HG02678 (cell line): Measurements from ENCODE around the gene CEMP1.
"Not testable (repeated sequence)": the region's sequence is repeated elsewhere in the genome, so short reads cannot be mapped to it uniquely, and the experiment has no call there.

Experiments
- ATAC-seq: cut with Tn5 transposase; IDR thresholded peaks from one replicate; pipeline ENCODE4 v1.9.1; 2021; ENCODE audit warnings: mild to moderate bottlenecking, moderate library complexity; ENCODE audit not compliant: unreplicated experiment

CEMP1 gene

GRCh38 chr16:2531371-2531695, at the start of gene CEMP1:
Gene CEMP1 (minus strand): TSS chr16:2531408. CDS start chr16:2531073, 335 bp downstream.
- peak; percentile 2 for ATAC-seq

- ATAC-seq: not testable (repeated sequence)
Measured at GRCh38 chr16:2580818-2581217, 49.6 kb upstream of the CEMP1 start.

GRCh38 chr16:2580143-2580542, 48.9 kb upstream of the CEMP1 start:
- not testable (repeated sequence) for ATAC-seq

- ATAC-seq: not testable (repeated sequence)
Measured at GRCh38 chr16:2578905-2579304, 47.7 kb upstream of the CEMP1 start.

GRCh38 chr16:2577044-2577443, 45.8 kb upstream of the CEMP1 start:
- not testable (repeated sequence) for ATAC-seq

GRCh38 chr16:2575839-2576238, 44.6 kb upstream of the CEMP1 start:
- not testable (repeated sequence) for ATAC-seq

- ATAC-seq: not testable (repeated sequence)
Measured at GRCh38 chr16:2572704-2573103, 41.5 kb upstream of the CEMP1 start.

GRCh38 chr16:2568573-2568972, 37.4 kb upstream of the CEMP1 start:
- ATAC-seq: not testable (repeated sequence)

- ATAC-seq: not testable (repeated sequence)
Measured at GRCh38 chr16:2567506-2567905, 36.3 kb upstream of the CEMP1 start.

- peak; percentile 52 for ATAC-seq
Measured at GRCh38 chr16:2560798-2561133, 29.6 kb upstream of the CEMP1 start.

- ATAC-seq: peak; percentile 65
Measured at GRCh38 chr16:2560131-2560797, 29.1 kb upstream of the CEMP1 start.

- ATAC-seq: not testable (repeated sequence)
Measured at GRCh38 chr16:2557150-2557549, 25.9 kb upstream of the CEMP1 start.

GRCh38 chr16:2554709-2555425, 23.7 kb upstream of the CEMP1 start:
- not testable (repeated sequence) for ATAC-seq

- not testable (repeated sequence) for ATAC-seq
Measured at GRCh38 chr16:2551420-2551889, 20.2 kb upstream of the CEMP1 start.

GRCh38 chr16:2550283-2550878, 19.2 kb upstream of the CEMP1 start:
- ATAC-seq: not testable (repeated sequence)

- ATAC-seq: not testable (repeated sequence)
Measured at GRCh38 chr16:2543771-2544170, 12.6 kb upstream of the CEMP1 start.

GRCh38 chr16:2541409-2541808, 10.2 kb upstream of the CEMP1 start:
- ATAC-seq: not testable (repeated sequence)

GRCh38 chr16:2540912-2541311, 9.7 kb upstream of the CEMP1 start:
- not testable (repeated sequence) for ATAC-seq

- not testable (repeated sequence) for ATAC-seq
Measured at GRCh38 chr16:2539845-2540458, 8.7 kb upstream of the CEMP1 start.

- not testable (repeated sequence) for ATAC-seq
Measured at GRCh38 chr16:2539192-2539844, 8.1 kb upstream of the CEMP1 start.
